Measurements from ENCODE around the gene SIRT2. TPM values are rescaled to one million over a fixed set of nuclear protein-coding genes. Genes with fewer than 3 reads are reported as not detected.

The SIRT2 gene
- total RNA-seq, 1 experiment from 2014 or later = 15.4 TPM

- ATAC-seq (no peak), DNase-seq (ENCODE audit: low read depth, low spot score) (no peak)
- Histone ChIP-seq H3K36me3 (ENCODE audit: control insufficient read depth in 1 of 2, insufficient read depth in 2 of 2, low read length in 2 of 2) (peaks cover 80 to 96% of the 10 kb centered on the region in 2 experiments), H3K27ac (ENCODE audit: low read depth, low read length) (no peak overlapping the region), H3K27me3 (ENCODE audit: insufficient read depth, low read length) (no peaks in the 10 kb centered on the region), H3K4me2 (ENCODE audit: low read length) (no peak overlapping the region), H3K4me3 (replicated peaks in 1 of 2; ENCODE audit: low read depth in 1 of 2, low read length in 2 of 2) (no peak overlapping the region), H3K4me1 (ENCODE audit: control insufficient read depth in 1 of 2, insufficient read depth in 2 of 2, low read length in 2 of 2) (peaks cover 0 to 30% of the 10 kb centered on the region in 2 experiments; a peak in 2 of 4 replicates), H4K20me1 (ENCODE audit: insufficient read depth) (peaks cover 31% of the 10 kb centered on the region), H3K9me2 (ENCODE audit: insufficient read depth) (no peaks in the 10 kb centered on the region), H3K79me2 (ENCODE audit: insufficient read depth, low read length) (peaks cover 81% of the 10 kb centered on the region), H2AFZ (ENCODE audit: low read depth, low read length, poor library complexity, severe bottlenecking) (no peak overlapping the region), H3K9ac (ENCODE audit: low read length) (no peak overlapping the region), H3K9me3 (ENCODE audit: control insufficient read depth in 1 of 2, insufficient read depth in 1 of 2, low read depth in 1 of 2, low read length in 2 of 2) (no peaks in the 10 kb centered on the region)
- no TSS peak for BruUV-seq (replicated peaks)
- intact Hi-C loops (cut with micrococcal nuclease) = no loop called here
- POLR2A ChIA-PET = no interaction called here
- CTCF ChIA-PET = no interaction called here
- TF ChIP-seq ZFX (IDR thresholded peaks at IDR 0.05) (no peak), YY1 (IDR thresholded peaks at IDR 0.05; ENCODE audit: extremely low read depth, insufficient replicate concordance, low read depth, low read length) (no peak), EZH2phosphoT487 (IDR thresholded peaks at IDR 0.05; ENCODE audit: borderline replicate concordance) (no peak), CTCF (IDR thresholded peaks at IDR 0.05 in 2 of 3, conservative IDR thresholded peaks at IDR 0.05 in 1 of 3; ENCODE audit: borderline replicate concordance in 1 of 3, insufficient read depth in 1 of 3, low read depth in 2 of 3, low read length in 2 of 3) (no peak), SRF (IDR thresholded peaks at IDR 0.05; ENCODE audit: low read depth) (no peak)
- RAD21 ChIA-PET (ENCODE audit: low non-redundant PET in 1 of 2, low total read pairs in 2 of 2, uncharacterized antibody in 2 of 2, unreplicated experiment in 2 of 2) = no interaction called here
These were observed 56.8 kb downstream of the SIRT2 start for GRCh38 chr19:38842439-38843174.

DNA sequence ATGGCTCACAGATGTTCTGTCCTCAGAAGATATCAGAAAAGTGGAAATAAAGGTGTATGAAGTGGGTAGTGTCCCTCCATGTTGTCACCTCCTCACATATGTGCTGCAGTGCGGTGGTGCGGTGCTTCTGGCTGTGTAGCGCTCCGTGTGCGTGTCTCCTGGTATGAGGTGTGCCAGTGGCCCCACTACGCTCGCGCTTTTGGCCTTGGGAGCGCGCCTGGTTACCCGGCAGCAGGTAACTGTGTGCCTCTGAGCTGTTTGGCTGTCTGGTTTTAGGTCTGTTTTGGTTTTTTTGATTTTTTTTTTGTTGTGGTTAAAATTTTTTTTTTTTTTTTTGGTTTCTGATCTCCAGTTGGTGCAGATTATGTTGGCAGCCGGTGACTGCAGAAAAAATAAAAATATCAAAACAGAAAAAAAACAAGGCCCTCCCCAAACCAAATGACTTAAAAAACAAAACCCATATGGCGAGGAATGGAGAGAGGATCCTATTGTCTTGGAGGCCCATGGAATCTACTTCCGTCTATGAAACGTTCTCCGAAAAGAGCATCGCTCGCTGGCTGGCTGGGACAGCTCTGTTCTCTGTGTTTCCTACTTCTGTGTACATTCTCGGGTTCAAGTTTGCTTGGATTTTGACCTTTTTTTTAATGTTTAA, 57.5 kb downstream of the SIRT2 start:
- Histone ChIP-seq H3K79me2 (ENCODE audit: insufficient read depth, low read length) (peaks cover 74% of the 10 kb centered on the region), H3K4me2 (ENCODE audit: low read length) (no peak overlapping the region), H3K9ac (ENCODE audit: low read length) (no peak overlapping the region), H3K4me1 (ENCODE audit: control insufficient read depth in 1 of 2, insufficient read depth in 2 of 2, low read length in 2 of 2) (peaks cover 0 to 26% of the 10 kb centered on the region in 2 experiments; a peak in 2 of 4 replicates), H4K20me1 (ENCODE audit: insufficient read depth) (peaks cover 27% of the 10 kb centered on the region), H3K9me3 (ENCODE audit: control insufficient read depth in 1 of 2, insufficient read depth in 1 of 2, low read depth in 1 of 2, low read length in 2 of 2) (no peaks in the 10 kb centered on the region), H2AFZ (ENCODE audit: low read depth, low read length, poor library complexity, severe bottlenecking) (no peak overlapping the region), H3K4me3 (replicated peaks in 1 of 2; ENCODE audit: low read depth in 1 of 2, low read length in 2 of 2) (no peak overlapping the region), H3K27me3 (ENCODE audit: insufficient read depth, low read length) (no peaks in the 10 kb centered on the region), H3K36me3 (ENCODE audit: control insufficient read depth in 1 of 2, insufficient read depth in 2 of 2, low read length in 2 of 2) (peaks cover 80 to 96% of the 10 kb centered on the region in 2 experiments), H3K9me2 (ENCODE audit: insufficient read depth) (no peaks in the 10 kb centered on the region), H3K27ac (ENCODE audit: low read depth, low read length) (no peak overlapping the region)
- no peak for TF ChIP-seq YY1 (IDR thresholded peaks at IDR 0.05; ENCODE audit: extremely low read depth, insufficient replicate concordance, low read depth, low read length)
- TF ChIP-seq POLR2AphosphoS5 (IDR thresholded peaks at IDR 0.05; ENCODE audit: low read depth, low read length) = peak; percentile 18; the same call in 1 of the 2 replicates
- ChIA-PET RAD21 (ENCODE audit: low non-redundant PET in 1 of 2, low total read pairs in 2 of 2, uncharacterized antibody in 2 of 2, unreplicated experiment in 2 of 2) (no interaction called here), CTCF (no interaction called here), POLR2A (no interaction called here)
- intact Hi-C loops (cut with micrococcal nuclease) = no loop called here
- ATAC-seq (no peak), DNase-seq (ENCODE audit: low read depth, low spot score) (no peak)
- BruUV-seq (replicated peaks) = TSS peak; percentile 0

Measured in HCT116 (cell line).